ENCODE measurements around the gene SP7.
"Not testable (repeated sequence)": the region's sequence is repeated elsewhere in the genome, so short reads cannot be mapped to it uniquely, and the experiment has no call there.

SP7 gene

GRCh38 chr12:53320352-53321195, 15.6 kb downstream of the SP7 start:
- DNase-seq (ENCODE audit: low read depth) = no peak

GRCh38 chr12:53313996-53314395, 22.2 kb downstream of the SP7 start:
- no peak for DNase-seq (ENCODE audit: low read depth)

DNA sequence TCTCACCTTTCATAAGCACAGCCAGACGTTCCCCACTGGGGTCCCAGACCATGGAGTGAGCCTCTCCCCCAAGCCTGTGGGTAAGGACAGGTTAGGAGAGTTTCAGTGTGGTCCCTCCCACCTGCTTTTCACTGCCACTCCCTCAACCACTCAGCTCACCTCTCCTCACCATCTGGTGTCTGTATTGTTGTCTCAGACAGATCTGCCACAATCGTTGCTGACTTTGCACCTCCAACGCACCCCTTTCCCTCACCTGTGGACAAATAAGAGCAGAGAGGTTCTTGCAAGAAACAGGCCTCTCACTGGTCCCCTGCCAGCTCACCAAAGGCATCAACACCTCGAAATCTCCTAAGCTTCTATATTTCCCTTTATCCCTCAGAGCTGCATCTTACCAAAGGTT, 27.9 kb downstream of the SP7 start:
- DNase-seq (ENCODE audit: low read depth) = no peak

GRCh38 chr12:53306826-53307225, 29.3 kb downstream of the SP7 start:
- DNase-seq (ENCODE audit: low read depth) = no peak

- no peak for DNase-seq (ENCODE audit: low read depth)
These were observed 33.3 kb downstream of the SP7 start for GRCh38 chr12:53302903-53303302.

- peak; percentile 5 for DNase-seq (ENCODE audit: low read depth)
These were observed 36.0 kb downstream of the SP7 start for GRCh38 chr12:53300187-53300586.

DNA sequence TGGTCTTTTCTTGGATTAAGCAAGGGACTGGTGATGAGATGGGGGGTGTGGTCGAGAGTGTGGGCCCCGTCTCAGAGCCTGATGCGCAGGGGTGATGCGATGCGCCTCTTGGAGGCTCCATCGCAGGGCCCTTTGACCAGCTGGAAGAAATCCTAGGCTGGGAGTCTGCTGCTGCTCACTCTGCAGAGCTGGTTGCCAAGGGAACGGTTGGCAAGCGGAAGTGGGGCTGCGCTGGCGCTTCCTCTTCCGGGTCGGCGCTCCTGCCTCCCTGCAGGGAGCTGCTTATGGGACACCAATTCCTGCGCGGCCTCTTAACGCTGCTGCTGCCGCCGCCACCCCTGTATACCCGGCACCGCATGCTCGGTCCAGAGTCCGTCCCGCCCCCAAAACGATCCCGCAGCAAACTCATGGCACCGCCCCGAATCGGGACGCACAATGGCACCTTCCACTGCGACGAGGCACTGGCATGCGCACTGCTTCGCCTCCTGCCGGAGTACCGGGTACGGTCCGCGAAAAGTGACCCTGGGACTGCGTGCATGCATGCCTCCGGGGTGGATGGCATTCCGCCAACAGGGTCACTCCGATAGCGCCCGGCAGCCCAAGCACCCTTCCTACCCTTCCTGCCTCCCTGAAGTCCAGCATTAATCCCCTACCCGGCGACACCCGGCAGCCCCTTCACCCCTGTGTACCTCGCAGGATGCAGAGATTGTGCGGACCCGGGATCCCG, 36.5 kb downstream of the SP7 start, which contains the start of gene MYG1:
MYG1 (plus strand) TSS at position 242 of the 727 bp plus-strand sequence; CDS start at position 285, 43 bp downstream.
- DNase-seq (ENCODE audit: low read depth) = peak; percentile 84

DNA sequence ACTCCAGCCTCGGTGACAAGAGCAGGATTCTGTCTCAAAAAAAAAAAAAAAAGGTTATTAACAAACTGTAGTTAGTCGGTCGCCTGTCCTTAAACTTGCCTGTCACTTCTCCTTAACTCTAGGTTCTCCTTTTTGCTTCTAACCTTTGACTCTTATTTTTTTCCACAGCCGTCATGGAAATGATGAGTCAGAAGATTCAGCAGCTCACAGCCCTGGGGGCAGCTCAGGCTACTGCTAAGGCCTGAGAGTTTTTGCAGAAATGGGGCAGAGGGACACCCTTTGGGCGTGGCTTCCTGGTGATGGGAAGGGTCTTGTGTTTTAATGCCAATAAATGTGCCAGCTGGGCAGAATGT, 37.1 kb downstream of the SP7 start:
- DNase-seq (ENCODE audit: low read depth) = peak; percentile 20

DNA sequence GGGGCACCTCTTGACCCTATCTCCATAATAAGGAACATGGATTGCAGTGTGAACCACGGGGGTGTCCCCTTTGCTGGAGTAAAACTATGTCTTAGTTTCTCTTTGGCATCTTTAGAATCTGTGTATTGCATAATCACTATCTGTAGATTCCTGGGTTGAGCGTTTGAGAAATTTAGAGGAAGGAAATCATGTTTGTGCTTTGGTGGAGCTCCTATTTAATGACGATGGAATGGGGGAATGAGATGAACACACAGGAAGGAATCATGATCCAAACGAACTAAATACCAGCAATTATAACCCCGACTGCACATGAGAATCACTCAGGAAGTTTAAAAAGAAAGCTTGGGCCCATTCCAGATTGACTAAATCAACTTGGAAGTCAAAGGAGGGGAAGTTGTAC, 38.0 kb downstream of the SP7 start:
- DNase-seq (ENCODE audit: low read depth) = no peak

GRCh38 chr12:53297106-53297505, 39.0 kb downstream of the SP7 start:
- DNase-seq (ENCODE audit: low read depth) = not testable (repeated sequence)

DNA sequence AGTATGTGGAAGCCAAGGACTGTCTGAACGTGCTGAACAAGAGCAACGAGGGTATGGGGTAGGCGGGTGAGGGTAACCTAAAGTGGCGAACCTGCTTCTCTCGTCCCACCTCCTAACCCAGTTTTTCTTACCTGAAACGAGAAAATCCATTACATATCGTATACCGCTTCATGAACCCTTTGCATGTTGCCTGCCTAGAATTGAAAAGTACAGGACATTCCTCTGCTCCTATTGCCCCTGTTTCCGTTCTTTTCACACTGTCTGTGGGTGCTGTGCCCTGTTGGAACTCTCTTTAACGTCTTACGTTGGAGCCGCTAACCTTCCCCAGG, 40.3 kb downstream of the SP7 start:
- DNase-seq (ENCODE audit: low read depth) = no peak

DNA sequence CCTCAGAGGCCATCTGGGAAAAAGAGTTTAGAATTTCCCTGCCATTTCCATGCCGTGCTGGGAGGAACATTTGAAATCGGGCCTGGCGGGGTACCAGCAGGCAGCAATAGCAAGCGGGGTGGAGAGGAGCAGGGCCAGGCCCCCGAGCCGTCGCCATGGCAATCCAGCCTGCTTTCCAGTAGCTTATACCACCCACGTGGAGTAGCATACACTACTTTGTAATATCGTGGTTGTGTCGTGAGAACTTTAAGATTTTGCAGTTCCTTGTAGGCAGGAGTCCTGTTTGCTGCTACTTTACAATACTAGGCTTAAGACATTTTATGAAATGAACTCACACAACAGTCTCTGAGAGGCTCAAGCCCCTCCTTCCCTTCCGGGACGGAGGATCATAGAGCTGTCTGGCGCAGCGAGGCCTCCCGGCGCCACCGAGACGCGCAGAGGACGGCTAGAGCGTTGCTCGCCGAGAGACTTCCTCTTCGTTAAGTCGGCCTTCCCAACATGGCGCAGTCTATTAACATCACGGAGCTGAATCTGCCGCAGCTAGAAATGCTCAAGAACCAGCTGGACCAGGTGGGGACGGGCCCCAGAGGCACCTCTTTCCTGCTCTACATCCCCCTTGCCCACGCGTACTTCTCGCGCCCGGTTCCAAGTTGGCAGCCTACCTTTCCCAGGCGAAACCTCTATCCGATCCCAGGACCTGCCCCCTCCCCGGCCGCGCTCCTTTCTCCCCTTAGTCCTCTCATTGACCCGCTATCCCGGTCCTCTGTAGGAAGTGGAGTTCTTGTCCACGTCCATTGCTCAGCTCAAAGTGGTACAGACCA, 40.9 kb downstream of the SP7 start, which contains the start of gene PFDN5:
PFDN5 (plus strand) TSS at position 473 of the 821 bp plus-strand sequence; CDS start at position 499, 26 bp downstream.
- DNase-seq (ENCODE audit: low read depth) = peak; percentile 85

- no peak for DNase-seq (ENCODE audit: low read depth)
These were observed 43.7 kb downstream of the SP7 start for GRCh38 chr12:53292426-53292825.

DNA sequence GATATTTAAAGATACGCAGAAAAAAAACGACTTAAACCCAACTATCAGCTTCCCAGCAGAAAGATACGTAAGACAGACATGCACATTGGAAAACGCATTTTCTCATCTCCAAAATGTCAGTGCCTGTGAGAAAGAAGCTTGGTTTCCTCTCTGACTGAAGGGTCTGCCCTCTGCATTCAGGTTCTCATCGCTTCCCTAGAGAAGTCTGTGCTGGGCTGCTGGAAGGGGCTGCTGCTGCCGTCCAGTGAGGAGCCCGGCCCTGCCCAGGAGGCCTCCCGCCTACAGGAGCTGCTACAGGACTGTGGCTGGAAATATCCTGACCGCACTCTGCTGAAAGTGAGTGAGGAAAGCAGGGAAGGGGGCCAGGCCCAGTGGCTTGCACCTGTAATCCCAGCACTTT, 45.5 kb downstream of the SP7 start:
- DNase-seq (ENCODE audit: low read depth) = no peak

DNA sequence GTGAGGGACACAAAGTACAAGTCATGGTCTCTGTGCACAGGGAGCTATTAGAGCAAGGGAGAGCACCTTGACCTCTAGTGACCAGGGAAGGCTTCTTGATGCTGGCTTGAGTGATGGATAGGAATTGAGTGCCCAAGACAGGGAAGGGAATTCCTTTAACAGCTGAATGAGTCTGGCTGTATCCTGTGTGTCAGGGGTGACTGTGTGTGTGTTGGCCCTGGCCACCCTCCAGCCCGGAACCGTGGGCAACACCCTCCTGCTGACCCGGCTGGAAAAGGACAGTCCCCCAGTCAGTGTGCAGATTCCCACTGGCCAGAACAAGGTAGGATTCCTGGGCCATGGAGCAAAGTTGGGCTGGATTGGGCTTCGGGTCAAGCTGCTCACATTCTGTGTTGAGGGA, 46.3 kb downstream of the SP7 start:
- DNase-seq (ENCODE audit: low read depth) = no peak

GRCh38 chr12:53288322-53288721, 47.8 kb downstream of the SP7 start:
- no peak for DNase-seq (ENCODE audit: low read depth)

DNA sequence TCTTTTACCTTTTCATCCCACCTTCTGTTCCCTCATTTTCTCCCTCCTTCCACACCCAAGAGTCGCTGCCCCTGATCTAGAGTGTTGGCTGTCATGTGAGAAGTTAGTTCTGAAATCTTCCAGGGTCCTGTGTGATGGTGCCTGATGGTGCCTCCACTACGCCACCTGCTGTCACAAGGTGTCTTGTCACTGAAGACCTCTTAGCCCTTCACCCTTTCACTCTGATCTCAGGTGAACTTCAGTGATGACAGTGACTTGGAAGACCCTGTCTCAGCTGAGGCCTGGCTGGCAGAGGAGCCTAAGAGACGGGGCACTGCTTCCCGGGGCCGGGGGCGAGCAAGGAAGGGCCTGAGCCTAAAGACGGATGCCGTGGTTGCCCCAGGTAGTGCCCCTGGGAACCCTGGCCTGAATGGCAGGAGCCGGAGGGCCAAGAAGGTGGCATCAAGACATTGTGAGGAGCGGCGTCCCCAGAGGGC, 48.4 kb downstream of the SP7 start:
- peak; percentile 57 for DNase-seq (ENCODE audit: low read depth)

GRCh38 chr12:53286448-53286847, 49.7 kb downstream of the SP7 start:
- DNase-seq (ENCODE audit: low read depth) = no peak

DNA sequence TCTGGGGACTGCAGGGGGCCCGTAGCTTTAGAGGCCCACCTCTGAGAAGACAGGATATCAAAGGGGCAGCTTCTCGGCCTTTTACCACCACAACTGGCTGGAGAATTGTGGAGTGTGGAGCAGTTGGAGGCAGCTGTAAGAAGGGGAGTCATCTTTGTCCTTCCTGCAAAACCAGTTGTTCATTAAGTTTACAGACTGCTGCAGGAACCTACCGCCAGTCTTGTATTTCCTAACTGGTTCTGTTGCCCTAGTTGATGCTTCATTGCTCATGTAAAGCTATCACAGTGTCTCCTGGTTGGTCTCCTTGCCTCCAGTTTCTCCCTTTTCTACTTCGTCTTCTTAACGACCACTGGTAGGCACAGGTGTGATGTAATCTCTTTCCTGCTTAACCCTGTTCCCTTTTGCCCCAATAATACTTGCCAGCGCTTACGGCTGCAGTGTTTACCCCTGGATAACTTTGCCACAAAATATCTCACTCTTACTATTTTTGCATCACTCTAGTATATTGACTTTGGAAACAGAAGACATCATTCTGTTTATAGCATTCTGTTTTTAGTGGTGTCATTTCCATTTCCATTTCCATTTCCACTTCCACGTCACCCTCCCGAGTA, 56.2 kb downstream of the SP7 start:
- DNase-seq (ENCODE audit: low read depth) = no peak

DNA sequence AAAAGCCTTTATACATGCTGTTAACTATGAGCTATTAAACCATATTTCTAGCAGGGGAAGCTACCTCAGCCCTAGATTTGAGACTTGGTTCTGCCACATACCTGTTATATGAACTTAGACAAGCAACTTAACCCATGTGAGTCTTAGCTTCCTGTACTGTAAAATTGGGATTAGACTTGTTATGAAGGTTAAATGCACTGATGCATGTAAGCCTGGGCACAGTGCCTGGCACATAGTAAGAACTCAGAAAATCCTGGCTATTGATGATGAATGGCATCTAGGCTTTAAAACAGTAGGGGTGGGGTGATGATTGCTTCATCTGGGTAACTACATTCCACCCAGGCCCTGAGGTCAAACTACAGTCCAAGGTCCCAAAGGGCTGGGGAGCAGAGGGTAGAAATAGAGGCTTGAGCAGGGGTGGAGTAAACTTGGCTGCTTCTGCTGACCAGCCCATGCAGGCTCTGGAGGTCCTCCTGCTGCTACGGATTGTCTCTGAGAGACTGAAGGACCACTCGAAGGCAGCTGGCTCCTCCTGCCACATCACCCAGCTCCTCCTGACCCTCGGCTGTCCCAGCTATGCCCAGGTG, 56.8 kb downstream of the SP7 start:
- no peak for DNase-seq (ENCODE audit: low read depth)

DNA sequence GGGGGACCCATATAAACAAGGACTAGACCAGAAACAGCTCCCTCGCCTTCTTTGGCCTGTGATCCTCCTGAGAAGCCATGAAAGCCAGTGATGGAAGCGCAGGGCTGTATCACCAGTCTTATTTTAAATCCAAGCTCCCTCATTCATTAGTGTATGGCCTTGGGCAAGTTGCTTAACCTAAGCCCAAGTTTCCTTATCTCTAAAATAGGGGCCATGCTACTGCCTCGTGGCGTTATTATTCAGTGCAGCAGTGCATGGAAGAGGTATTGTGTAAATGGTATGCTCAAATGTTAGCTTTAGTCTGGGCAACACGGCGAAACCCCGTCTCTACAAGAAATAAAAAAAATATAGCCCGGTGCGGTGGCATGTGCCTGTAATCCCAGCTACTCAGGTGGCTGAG, 58.2 kb downstream of the SP7 start:
- DNase-seq (ENCODE audit: low read depth) = no peak
